HEK293T (cell line): ENCODE measurements around the gene SMIM45.

Source experiments
- CTCF ChIA-PET: fragments of 350-600 bp; formaldehyde crosslinking; extraction: SDS; loops from one replicate; lab custom pipeline; 2021; ENCODE audit warnings: antibody characterized with exemption, inconsistent platforms; lab: Yijun Ruan, JAX
- POLR2A ChIA-PET: fragments of 350-600 bp; formaldehyde crosslinking; extraction: SDS; loops from one replicate; lab custom pipeline; 2020; ENCODE audit warnings: antibody characterized with exemption, inconsistent platforms; lab: Yijun Ruan, JAX
- DNase-seq: peaks from one replicate; pipeline ENCODE4 v3.0.0; 2012; ENCODE audit warnings: mixed read lengths; ENCODE audit errors: extremely low spot score
- ARNT ChIP-seq: fragments of 450-650 bp; IDR thresholded peaks from 2 replicates; pipeline ENCODE4 v1.6.1; 2017; ENCODE audit warnings: mild to moderate bottlenecking
- BHLHE40 ChIP-seq: fragments of 450-650 bp; IDR thresholded peaks from 2 replicates; pipeline ENCODE4 v1.6.1; 2016; ENCODE audit warnings: mild to moderate bottlenecking, moderate library complexity, borderline replicate concordance
- CTBP1 ChIP-seq: fragments of 450-650 bp; IDR thresholded peaks from 2 replicates; pipeline ENCODE4 v1.6.1; 2016; ENCODE audit warnings: borderline replicate concordance
- ELF4 ChIP-seq: fragments of 450-650 bp; IDR thresholded peaks from 2 replicates; pipeline ENCODE4 v1.6.1; 2017; ENCODE audit warnings: antibody characterized with exemption
- FOXA1 ChIP-seq: fragments of 450-650 bp; IDR thresholded peaks from 2 replicates; pipeline ENCODE4 v1.6.1; 2016; ENCODE audit warnings: mild to moderate bottlenecking
- FOXK2 ChIP-seq: fragments of 450-650 bp; IDR thresholded peaks from 2 replicates; pipeline ENCODE4 v1.6.1; 2016; ENCODE audit warnings: mild to moderate bottlenecking
- FOXM1 ChIP-seq: fragments of 450-650 bp; IDR thresholded peaks from 2 replicates; pipeline ENCODE4 v1.6.1; 2017; ENCODE audit warnings: mild to moderate bottlenecking, borderline replicate concordance
- HDGF ChIP-seq: fragments of 450-650 bp; IDR thresholded peaks from 2 replicates; pipeline ENCODE4 v1.6.1; 2017; ENCODE audit warnings: antibody characterized with exemption, borderline replicate concordance
- L3MBTL2 ChIP-seq: fragments of 450-650 bp; conservative IDR thresholded peaks from 2 replicates; pipeline ENCODE4 v1.6.1; 2016; ENCODE audit warnings: mild to moderate bottlenecking
- LEF1 ChIP-seq: fragments of 450-650 bp; IDR thresholded peaks from 2 replicates; pipeline ENCODE4 v1.6.1; 2017; ENCODE audit warnings: mild to moderate bottlenecking, borderline replicate concordance
- NFRKB ChIP-seq: fragments of 450-650 bp; IDR thresholded peaks from 2 replicates; pipeline ENCODE4 v1.6.1; 2016; ENCODE audit warnings: mild to moderate bottlenecking, moderate library complexity
- SP1 ChIP-seq: fragments of 450-650 bp; IDR thresholded peaks from 2 replicates; pipeline ENCODE4 v1.6.1; 2017
- SUZ12 ChIP-seq: fragments of 450-650 bp; IDR thresholded peaks from 2 replicates; pipeline ENCODE4 v1.6.1; 2016; ENCODE audit warnings: mild to moderate bottlenecking
- TARDBP ChIP-seq: fragments of 450-650 bp; IDR thresholded peaks from 2 replicates; pipeline ENCODE4 v1.6.1; 2016
- ZNF384 ChIP-seq: fragments of 450-650 bp; IDR thresholded peaks from 2 replicates; pipeline ENCODE4 v1.6.1; 2016
- TF ChIP-seq, protein P1 (sequence below): fragments of 450-650 bp; IDR thresholded peaks from 2 replicates; pipeline ENCODE4 v1.6.1; 2016

SMIM45 gene

DNA sequence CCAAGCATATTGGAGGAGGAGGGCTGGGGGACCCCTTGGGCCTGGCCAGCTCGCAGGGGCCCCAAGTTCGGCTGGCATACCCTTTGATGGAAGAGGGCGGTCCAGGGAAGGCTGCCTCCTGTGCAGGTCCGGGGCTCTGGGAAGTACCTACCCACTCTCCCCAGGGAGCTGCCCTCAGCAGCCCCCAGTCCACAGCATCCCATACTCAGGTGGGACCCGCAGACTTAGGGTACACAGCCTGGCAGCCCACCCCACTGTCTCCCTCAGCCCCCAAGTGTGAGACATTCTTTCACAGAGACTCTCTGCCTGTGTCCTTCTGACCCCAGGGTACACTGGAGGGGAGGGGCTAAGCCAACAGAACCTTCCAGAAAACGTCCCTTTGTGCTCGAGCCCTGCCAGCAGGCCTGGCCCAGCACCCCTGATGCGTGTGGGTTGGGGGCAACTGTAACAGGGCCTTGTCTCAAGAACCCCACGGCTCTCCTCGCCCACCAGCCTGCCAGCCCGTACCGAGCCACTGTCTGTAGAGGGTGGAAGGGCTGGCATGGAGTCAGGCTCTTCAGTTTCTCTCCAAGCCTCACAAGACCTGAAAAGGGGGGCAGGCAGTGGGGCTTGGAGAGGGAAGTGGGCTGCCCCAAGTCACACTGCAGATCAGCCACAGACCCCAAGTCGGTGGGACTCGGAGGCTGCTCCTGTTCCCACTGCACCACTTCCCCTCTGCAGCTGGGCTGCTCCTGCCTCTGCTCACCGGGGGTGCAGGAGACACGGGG is 18.4 kb upstream of the SMIM45 start:
- TF ChIP-seq, protein P1, sequence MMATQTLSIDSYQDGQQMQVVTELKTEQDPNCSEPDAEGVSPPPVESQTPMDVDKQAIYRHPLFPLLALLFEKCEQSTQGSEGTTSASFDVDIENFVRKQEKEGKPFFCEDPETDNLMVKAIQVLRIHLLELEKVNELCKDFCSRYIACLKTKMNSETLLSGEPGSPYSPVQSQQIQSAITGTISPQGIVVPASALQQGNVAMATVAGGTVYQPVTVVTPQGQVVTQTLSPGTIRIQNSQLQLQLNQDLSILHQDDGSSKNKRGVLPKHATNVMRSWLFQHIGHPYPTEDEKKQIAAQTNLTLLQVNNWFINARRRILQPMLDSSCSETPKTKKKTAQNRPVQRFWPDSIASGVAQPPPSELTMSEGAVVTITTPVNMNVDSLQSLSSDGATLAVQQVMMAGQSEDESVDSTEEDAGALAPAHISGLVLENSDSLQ, result no peak
- TF ChIP-seq TARDBP, result no peak
- DNase-seq, result no peak
- POLR2A ChIA-PET, result interaction anchor here (1.0 kb wide), 1 partner anchor 13 kb away, joined by 4 read pairs; the partner anchor contains the start of gene CENPM
- CTCF ChIA-PET, result interaction anchor here (1.3 kb wide), 1 partner anchor 8 kb away, joined by 4 read pairs; no protein-coding TSS in a partner anchor

DNA sequence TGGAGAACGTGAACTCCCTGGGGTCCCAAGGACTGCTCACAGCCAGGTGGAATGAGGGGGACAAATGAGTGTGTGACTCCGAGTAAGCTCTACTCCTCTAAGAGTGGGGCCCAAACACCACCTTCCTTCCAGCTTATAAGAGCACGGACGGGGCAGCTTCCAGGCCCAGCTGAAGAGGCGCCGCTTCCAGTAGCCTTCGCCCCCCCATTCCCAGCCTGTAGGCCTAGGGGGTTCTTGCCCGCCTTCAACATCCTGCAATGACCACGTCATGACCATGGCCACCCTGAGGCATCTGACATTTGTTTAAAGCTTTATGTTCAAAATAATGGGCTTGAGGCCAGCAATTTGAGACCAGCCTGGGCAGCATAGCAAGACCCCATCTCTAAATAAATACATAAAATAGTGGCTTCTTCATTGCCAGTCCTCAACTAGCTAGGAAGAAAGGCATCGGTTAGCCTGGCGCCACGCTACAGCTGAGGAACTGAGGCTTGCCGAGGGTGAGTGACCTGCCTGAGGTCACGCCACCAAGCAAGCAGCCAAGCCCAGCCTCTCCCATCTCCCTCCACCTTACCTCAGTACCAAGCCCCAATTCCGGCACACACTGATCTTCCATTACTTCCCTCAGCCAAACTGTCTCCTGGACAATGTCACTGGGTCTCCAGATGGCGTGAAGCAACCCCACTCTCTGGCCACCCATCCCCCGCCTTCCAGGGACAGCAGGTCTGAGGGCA is 17.5 kb upstream of the SMIM45 start:
- CTCF ChIA-PET, result interaction anchor here (1.3 kb wide), 1 partner anchor 9 kb away, joined by 4 read pairs; no protein-coding TSS in a partner anchor
- POLR2A ChIA-PET, result interaction anchor here (1.0 kb wide), 1 partner anchor 12 kb away, joined by 4 read pairs; the partner anchor contains the start of gene CENPM
- no peak for TF ChIP-seq LEF1
- TF ChIP-seq NFRKB, result no peak
- no peak for TF ChIP-seq ARNT
- TF ChIP-seq BHLHE40, result no peak
- no peak for TF ChIP-seq ZNF384
- TF ChIP-seq ELF4, result no peak
- DNase-seq, result no peak

DNA sequence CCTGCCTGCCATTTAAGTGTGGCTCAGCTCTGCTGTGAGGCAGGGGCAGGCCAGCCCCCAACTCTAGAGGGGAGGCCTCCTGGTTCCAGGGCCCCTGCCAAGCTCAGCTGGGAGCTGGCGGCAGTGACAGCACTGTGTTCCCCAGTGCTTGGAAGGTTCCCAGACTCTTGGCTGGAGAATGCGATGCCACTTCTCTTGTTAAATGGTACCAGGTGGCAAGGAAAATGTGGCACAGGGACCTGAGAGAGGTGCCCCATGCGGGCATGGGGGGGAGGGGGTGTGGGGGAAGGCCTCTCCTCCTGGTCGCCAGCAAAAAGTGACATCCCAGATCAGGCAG is 17.0 kb upstream of the SMIM45 start:
- TF ChIP-seq, protein P1, result no peak
- TF ChIP-seq NFRKB, result no peak
- no peak for TF ChIP-seq SP1
- no peak for TF ChIP-seq TARDBP
- TF ChIP-seq FOXK2, result no peak
- no peak for TF ChIP-seq LEF1
- TF ChIP-seq ARNT, result no peak
- TF ChIP-seq HDGF, result no peak
- TF ChIP-seq BHLHE40, result no peak
- TF ChIP-seq L3MBTL2, result no peak
- no peak for TF ChIP-seq CTBP1
- no peak for TF ChIP-seq ELF4
- ChIA-PET POLR2A (interaction anchor here (1.0 kb wide), 1 partner anchor 12 kb away, joined by 4 read pairs; the partner anchor contains the start of gene CENPM), CTCF (interaction anchor here (1.3 kb wide), 1 partner anchor 10 kb away, joined by 4 read pairs; no protein-coding TSS in a partner anchor)
- DNase-seq, result no peak

DNA sequence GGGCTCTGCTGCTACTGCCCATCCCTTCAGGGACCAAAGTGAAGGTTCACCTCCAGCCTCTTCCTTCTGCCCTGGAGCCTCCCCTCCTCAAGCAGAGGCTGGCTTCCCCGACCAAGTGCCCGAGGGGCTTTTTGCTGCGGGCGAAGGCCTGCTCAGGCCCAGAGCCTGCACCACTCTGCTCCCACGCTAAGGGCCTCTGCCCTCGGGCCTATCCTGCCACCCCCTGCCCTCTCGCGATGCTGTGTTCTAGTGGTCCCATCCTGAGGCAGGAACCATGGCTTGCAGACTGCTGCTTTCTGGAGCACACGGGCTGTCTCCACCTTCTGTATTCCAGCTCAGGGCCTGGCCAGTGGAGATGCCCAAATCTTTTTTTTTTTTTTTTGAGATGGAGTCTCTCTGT is 16.4 kb upstream of the SMIM45 start:
- TF ChIP-seq LEF1 (no peak), BHLHE40 (no peak), ZNF384 (no peak), ELF4 (no peak), FOXM1 (no peak)
- POLR2A ChIA-PET, result interaction anchor here (1.1 kb wide), 1 partner anchor 11 kb away, joined by 6 read pairs; the partner anchor contains the start of gene CENPM
- CTCF ChIA-PET, result no interaction called here
- DNase-seq, result no peak

DNA sequence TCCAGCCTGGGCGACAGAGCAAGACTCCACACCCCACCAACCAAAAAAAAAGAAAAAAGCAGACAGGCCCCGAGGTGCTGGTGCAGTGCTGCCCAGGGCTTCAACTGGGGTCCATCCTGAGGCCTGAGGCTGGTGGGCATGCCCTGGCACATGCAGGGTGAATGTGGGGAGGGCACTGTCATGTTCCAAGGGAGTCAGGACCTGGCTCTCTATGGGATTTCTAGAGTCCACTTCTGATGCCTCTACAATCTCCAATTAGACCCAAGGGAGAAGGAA is 15.1 kb upstream of the SMIM45 start:
- POLR2A ChIA-PET, result interaction anchor here (1.1 kb wide), 1 partner anchor 10 kb away, joined by 6 read pairs; the partner anchor contains the start of gene CENPM

More for the DNA sequence above, 15.1 kb upstream of the SMIM45 start:
- TF ChIP-seq, protein P1, result no peak
- TF ChIP-seq TARDBP, result no peak
- TF ChIP-seq FOXM1, result no peak
- no peak for TF ChIP-seq NFRKB
- TF ChIP-seq BHLHE40, result no peak
- no peak for TF ChIP-seq L3MBTL2
- TF ChIP-seq LEF1, result no peak
- no peak for TF ChIP-seq FOXK2
- TF ChIP-seq FOXA1, result no peak
- TF ChIP-seq HDGF, result no peak
- no peak for TF ChIP-seq ARNT
- TF ChIP-seq CTBP1, result no peak
- TF ChIP-seq SUZ12, result no peak
- TF ChIP-seq ZNF384, result no peak
- TF ChIP-seq ELF4, result no peak
- no peak for TF ChIP-seq SP1
- CTCF ChIA-PET, result no interaction called here
- no peak for DNase-seq
